Cerebellar cortex (tissue), 1 donor: ENCODE measurements around the gene GOLPH3.
A peak's percentile ranks its signal among the peaks of the same experiment; 100 is the strongest.
"Not testable (repeated sequence)": the region's sequence is repeated elsewhere in the genome, so short reads cannot be mapped to it uniquely, and the experiment has no call there.

Experiments
- DNase-seq: peaks from one replicate; pipeline ENCODE4 v3.0.0-alpha.2; 2015; ENCODE audit warnings: low spot score

GOLPH3 gene

DNA sequence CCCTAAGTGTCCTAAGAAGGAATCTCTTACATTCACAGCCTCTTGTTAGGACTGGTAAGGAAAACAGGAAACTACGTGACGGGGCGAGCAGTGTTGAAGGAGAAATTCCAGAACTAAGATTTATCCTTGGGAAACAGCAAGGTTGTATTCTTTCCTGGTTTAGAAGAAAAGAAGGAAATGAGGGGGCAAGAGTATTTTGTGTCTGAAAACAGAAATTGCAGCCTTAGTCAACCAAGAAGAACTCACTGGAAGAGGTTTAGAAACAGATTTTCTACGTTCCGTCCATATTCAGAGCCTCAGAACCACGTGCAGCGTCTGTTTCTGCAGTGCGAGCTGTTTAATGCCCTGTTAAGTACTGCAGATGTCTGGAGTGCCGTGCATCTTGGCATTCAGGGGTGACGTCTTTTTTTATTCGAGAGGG lies 75.2 kb downstream of the GOLPH3 start:
- DNase-seq: no peak

GRCh38 chr5:32098291-32098690 lies 75.8 kb downstream of the GOLPH3 start:
- DNase-seq: no peak

DNA sequence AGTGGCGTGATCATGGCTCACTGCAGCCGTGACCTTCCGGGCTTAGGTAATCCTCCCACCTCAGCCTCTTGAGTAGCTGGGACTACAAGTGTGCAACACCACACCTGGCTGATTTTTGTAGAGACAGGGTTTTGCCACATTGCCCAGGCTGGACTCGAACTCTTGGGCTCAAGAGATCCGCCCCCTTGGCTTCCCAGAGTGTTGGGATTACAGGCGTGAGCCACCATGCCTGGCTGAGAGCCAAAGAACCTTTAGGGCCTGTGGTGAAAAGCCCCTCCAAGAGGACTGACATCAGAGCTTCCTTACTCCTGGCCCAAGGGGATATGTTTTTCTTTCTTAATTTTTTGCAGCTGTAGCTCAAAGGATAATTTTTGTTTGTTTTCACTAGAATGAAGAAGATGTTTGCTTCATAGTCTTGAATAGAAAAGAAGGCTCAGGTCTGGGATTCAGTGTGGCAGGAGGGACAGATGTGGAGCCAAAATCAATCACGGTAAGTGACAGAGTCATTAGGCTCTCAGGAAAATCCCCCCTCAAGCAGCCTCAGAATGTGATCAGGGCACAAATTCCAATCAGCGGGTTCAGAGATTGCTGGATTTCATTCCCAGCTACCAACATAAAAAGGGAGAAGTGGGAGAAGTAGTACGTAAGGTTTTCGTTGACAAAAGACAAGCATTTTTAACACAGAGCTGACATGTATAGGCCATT lies 77.1 kb downstream of the GOLPH3 start:
- no peak for DNase-seq

GRCh38 chr5:32095261-32095671 lies 78.9 kb downstream of the GOLPH3 start:
- no peak for DNase-seq

- no peak for DNase-seq
These were observed 79.4 kb downstream of the GOLPH3 start for GRCh38 chr5:32094691-32095090.

- DNase-seq: peak; percentile 80
These were observed 80.9 kb downstream of the GOLPH3 start for GRCh38 chr5:32092938-32093812.

DNA sequence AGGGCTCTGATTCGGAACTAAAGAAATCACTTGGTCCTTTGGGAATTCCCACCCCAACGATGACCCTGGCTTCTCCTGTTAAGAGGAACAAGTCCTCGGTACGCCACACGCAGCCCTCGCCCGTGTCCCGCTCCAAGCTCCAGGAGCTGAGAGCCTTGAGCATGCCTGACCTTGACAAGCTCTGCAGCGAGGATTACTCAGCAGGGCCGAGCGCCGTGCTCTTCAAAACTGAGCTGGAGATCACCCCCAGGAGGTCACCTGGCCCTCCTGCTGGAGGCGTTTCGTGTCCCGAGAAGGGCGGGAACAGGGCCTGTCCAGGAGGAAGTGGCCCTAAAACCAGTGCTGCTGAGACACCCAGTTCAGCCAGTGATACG lies 83.4 kb downstream of the GOLPH3 start:
- no peak for DNase-seq

- DNase-seq: no peak
These were observed 83.9 kb downstream of the GOLPH3 start for GRCh38 chr5:32090026-32090754.

DNA sequence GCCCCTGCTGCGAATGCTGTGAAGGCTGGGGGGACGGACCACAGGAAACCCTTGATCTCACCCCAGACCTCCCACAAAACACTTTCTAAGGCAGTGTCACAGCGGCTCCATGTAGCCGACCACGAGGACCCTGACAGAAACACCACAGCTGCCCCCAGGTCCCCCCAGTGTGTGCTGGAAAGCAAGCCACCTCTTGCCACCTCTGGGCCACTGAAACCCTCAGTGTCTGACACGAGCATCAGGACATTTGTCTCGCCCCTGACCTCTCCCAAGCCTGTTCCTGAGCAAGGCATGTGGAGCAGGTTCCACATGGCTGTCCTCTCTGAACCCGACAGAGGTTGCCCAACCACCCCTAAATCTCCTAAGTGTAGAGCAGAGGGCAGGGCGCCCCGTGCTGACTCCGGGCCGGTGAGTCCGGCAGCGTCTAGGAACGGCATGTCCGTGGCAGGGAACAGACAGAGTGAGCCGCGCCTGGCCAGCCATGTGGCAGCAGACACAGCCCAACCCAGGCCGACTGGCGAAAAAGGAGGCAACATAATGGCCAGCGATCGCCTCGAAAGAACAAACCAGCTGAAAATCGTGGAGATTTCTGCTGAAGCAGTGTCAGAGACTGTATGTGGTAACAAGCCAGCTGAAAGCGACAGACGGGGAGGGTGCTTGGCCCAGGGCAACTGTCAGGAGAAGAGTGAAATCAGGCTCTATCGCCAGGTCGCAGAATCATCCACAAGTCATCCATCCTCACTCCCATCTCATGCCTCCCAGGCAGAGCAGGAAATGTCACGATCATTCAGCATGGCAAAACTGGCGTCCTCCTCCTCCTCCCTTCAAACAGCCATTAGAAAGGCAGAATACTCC lies 84.7 kb downstream of the GOLPH3 start:
- no peak for DNase-seq

DNA sequence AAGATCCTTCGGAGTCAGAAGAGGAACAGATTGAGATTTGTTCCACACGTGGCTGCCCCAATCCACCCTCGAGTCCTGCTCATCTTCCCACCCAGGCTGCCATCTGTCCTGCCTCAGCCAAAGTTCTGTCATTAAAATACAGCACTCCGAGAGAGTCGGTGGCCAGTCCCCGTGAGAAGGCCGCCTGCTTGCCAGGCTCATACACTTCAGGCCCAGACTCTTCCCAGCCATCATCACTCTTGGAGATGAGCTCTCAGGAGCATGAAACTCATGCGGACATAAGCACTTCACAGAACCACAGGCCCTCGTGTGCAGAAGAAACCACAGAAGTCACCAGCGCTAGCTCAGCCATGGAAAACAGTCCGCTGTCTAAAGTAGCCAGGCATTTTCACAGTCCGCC lies 85.9 kb downstream of the GOLPH3 start:
- DNase-seq: no peak

DNA sequence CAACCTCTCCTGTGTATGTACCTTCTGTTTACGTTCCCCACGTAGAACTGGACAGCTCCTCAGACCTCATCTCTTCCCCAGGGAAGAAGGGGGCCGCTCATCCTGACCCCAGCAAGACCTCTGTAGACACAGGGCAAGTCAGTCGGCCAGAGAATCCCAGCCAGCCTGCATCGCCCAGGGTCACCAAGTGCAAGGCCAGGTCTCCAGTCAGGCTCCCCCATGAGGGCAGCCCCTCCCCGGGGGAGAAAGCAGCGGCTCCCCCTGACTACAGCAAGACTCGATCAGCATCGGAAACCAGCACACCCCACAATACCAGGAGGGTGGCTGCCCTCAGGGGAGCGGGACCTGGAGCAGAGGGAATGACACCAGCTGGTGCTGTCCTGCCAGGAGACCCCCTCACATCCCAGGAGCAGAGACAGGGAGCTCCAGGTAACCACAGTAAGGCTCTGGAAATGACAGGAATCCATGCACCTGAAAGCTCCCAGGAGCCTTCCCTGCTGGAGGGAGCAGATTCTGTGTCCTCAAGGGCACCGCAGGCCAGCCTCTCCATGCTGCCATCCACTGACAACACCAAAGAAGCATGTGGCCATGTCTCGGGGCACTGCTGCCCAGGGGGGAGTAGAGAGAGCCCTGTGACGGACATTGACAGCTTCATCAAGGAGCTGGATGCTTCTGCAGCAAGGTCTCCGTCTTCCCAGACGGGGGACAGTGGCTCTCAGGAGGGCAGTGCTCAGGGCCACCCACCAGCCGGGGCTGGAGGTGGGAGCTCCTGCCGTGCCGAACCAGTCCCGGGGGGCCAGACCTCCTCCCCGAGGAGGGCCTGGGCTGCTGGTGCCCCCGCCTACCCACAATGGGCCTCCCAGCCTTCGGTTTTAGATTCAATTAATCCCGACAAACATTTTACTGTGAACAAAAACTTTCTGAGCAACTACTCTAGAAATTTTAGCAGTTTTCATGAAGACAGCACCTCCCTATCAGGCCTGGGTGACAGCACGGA lies 86.7 kb downstream of the GOLPH3 start:
- DNase-seq: no peak

GRCh38 chr5:32083981-32084430 lies 90.1 kb downstream of the GOLPH3 start:
- no peak for DNase-seq

DNA sequence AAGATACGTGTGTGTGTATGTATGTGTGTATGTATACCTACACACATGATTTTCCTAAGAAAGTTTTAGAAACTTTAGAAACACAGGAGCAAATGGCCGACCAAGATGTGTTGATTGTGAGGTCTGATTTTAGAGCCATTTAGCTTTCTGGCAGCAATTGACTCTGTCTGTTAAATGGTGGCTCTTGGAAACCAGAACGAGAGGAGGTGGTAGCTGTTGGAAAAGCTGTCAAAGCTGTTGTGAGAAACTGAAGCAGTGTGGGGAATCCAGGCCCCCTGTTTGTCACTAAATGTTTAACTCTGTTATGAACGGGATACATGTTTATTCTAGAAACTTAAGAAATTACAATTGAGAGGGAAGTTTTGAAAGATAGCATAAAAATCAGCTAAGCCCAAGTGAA lies 91.4 kb downstream of the GOLPH3 start:
- DNase-seq: no peak

- DNase-seq: not testable (repeated sequence)
These were observed 93.6 kb downstream of the GOLPH3 start for GRCh38 chr5:32080565-32080964.

DNA sequence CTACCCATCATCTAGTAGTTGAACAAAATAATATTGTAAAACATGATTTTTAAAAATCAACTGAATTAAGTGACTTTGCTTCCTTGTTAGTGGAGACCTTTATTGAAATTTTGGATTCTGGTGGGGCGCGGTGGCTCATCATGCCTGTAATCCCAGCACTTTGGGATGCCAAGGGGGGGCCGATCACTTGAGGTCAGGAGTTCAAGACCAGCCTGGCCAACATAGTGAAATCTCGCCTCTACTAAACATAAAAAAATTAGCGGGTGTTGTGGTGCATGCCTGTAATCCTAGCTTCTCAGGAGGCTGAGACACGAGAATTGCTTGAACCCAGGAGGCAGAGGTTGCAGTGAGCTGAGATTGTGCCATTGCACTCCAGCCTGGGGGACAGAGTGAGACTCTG lies 95.3 kb downstream of the GOLPH3 start:
- DNase-seq: not testable (repeated sequence)

- DNase-seq: peak; percentile 52
These were observed 97.1 kb downstream of the GOLPH3 start for GRCh38 chr5:32076699-32077695.
